IMR-90 (cell line): ENCODE results near the gene SPOUT1. TPM values are rescaled to one million over a fixed set of nuclear protein-coding genes. Genes with fewer than 3 reads are reported as not detected.
A peak's percentile ranks its signal among the peaks of the same experiment; 100 is the strongest.

ENCODE experiments used
- ATAC-seq: fragments of 200-7000 bp; cut with Tn5 transposase; 2 replicates; pipeline ENCODE4 v1.9.1; 2020; ENCODE audit warnings: low read depth, mild to moderate bottlenecking, moderate library complexity
- BruUV-seq: library from RNA; stranded (reverse); fragments of 400-500 nt; replicated peaks from 2 replicates; lab custom pipeline; 2021; lab: Mats Ljungman, UMichigan
- CTCF ChIA-PET: fragments of 300-600 bp; formaldehyde crosslinking; extraction: SDS; loops from one replicate; lab custom pipeline; 2021; ENCODE audit warnings: antibody characterized with exemption; lab: Yijun Ruan, JAX
- POLR2A ChIA-PET: fragments of 300-600 bp; sonication (Branson Sonifier 250); formaldehyde crosslinking; loops from one replicate; lab custom pipeline; 2022; ENCODE audit warnings: antibody characterized with exemption; ENCODE audit not compliant: unreplicated experiment; lab: Charles Lee
- DNase-seq: peaks from one replicate; pipeline ENCODE4 v3.0.0; 2013
- H2AFZ ChIP-seq: replicated peaks from 2 replicates; pipeline ENCODE3; 2013; ENCODE audit warnings: low read length, mild to moderate bottlenecking; ENCODE audit not compliant: poor library complexity
- H2AK5ac ChIP-seq: 2 replicates; pipeline ENCODE4 v1.6.1; 2013; ENCODE audit warnings: low read depth, low read length, inconsistent platforms
- H2AK9ac ChIP-seq: replicated peaks from 2 replicates; pipeline ENCODE3; 2013; ENCODE audit warnings: mild to moderate bottlenecking, low read depth, low read length, moderate library complexity; ENCODE audit not compliant: poor library complexity
- H2BK120ac ChIP-seq: 2 replicates; pipeline ENCODE4 v1.6.1; 2013; ENCODE audit warnings: low read depth, low read length, inconsistent platforms
- H2BK15ac ChIP-seq: 3 replicates; pipeline ENCODE4 v1.6.1; 2013; ENCODE audit warnings: low read depth, low read length, inconsistent platforms
- H2BK20ac ChIP-seq: 2 replicates; pipeline ENCODE4 v1.6.1; 2013; ENCODE audit warnings: low read depth, mild to moderate bottlenecking, inconsistent platforms, low read length, moderate library complexity
- H2BK5ac ChIP-seq: 2 replicates; pipeline ENCODE4 v1.6.1; 2013; ENCODE audit warnings: mild to moderate bottlenecking, low read depth, low read length, inconsistent platforms; ENCODE audit not compliant: poor library complexity, severe bottlenecking
- H3K14ac ChIP-seq: replicated peaks from 2 replicates; pipeline ENCODE4 v1.6.1; 2013; ENCODE audit warnings: low read depth, low read length, inconsistent platforms
- H3K18ac ChIP-seq: 2 replicates; pipeline ENCODE4 v1.6.1; 2013; ENCODE audit warnings: low read depth, low read length, control low read depth
- H3K23ac ChIP-seq: 2 replicates; pipeline ENCODE4 v1.6.1; 2013; ENCODE audit warnings: low read depth, low read length, inconsistent platforms
- H3K27ac ChIP-seq: 2 replicates; pipeline ENCODE4 v1.5.1; 2013; ENCODE audit warnings: mild to moderate bottlenecking, control low read depth, low read length; ENCODE audit not compliant: insufficient read depth
- H3K27me3 ChIP-seq: 2 replicates; pipeline ENCODE4 v1.6.1; 2013; ENCODE audit warnings: low read length; ENCODE audit not compliant: control insufficient read depth, insufficient read depth
- H3K36me3 ChIP-seq: 2 replicates; pipeline ENCODE4 v1.6.1; 2013; ENCODE audit warnings: low read length, mixed read lengths; ENCODE audit not compliant: control insufficient read depth, insufficient read depth
- H3K4ac ChIP-seq: 2 replicates; pipeline ENCODE4 v1.6.1; 2013; ENCODE audit warnings: low read depth, low read length, inconsistent platforms
- H3K4me1 ChIP-seq: 2 replicates; pipeline ENCODE4 v1.6.1; 2013; ENCODE audit warnings: low read length, mixed read lengths; ENCODE audit not compliant: control insufficient read depth, insufficient read depth
- H3K4me2 ChIP-seq: 2 replicates; pipeline ENCODE4 v1.6.1; 2013; ENCODE audit warnings: low read depth, mild to moderate bottlenecking, control low read depth, low read length, moderate library complexity
- H3K4me3 ChIP-seq: 2 replicates; pipeline ENCODE4 v1.5.1; 2013; ENCODE audit warnings: low read depth, mild to moderate bottlenecking, control low read depth, low read length, moderate library complexity; ENCODE audit not compliant: insufficient read depth
- H3K56ac ChIP-seq: 2 replicates; pipeline ENCODE4 v1.6.1; 2013; ENCODE audit warnings: low read length, inconsistent platforms; ENCODE audit not compliant: insufficient read depth; ENCODE audit errors: extremely low read depth
- H3K79me1 ChIP-seq, 2 experiments: 2 replicates each; pipeline ENCODE4 v1.6.1; 2013; ENCODE audit warnings: low read length in 2 of 2, inconsistent platforms in 1 of 2, low read depth in 1 of 2
- H3K9ac ChIP-seq: 2 replicates; pipeline ENCODE4 v1.6.1; 2013; ENCODE audit warnings: low read depth, low read length, control low read depth
- H3K9me1 ChIP-seq: 2 replicates; pipeline ENCODE4 v1.6.1; 2013; ENCODE audit warnings: low read length, inconsistent platforms; ENCODE audit not compliant: insufficient read depth
- H3K9me3 ChIP-seq: 2 replicates; pipeline ENCODE4 v1.6.1; 2013; ENCODE audit warnings: low read length; ENCODE audit not compliant: control insufficient read depth, insufficient read depth
- H4K20me1 ChIP-seq: 2 replicates; pipeline ENCODE4 v1.6.1; 2013; ENCODE audit warnings: low read length, inconsistent platforms; ENCODE audit not compliant: insufficient read depth
- H4K5ac ChIP-seq: 2 replicates; pipeline ENCODE4 v1.6.1; 2013; ENCODE audit warnings: mild to moderate bottlenecking, low read depth, low read length, control low read depth
- H4K8ac ChIP-seq, 2 experiments: 2 replicates each; pipeline ENCODE4 v1.6.1; 2013; ENCODE audit warnings: low read depth in 2 of 2, low read length in 2 of 2, control low read depth in 1 of 2, inconsistent platforms in 1 of 2
- H4K91ac ChIP-seq: 2 replicates; pipeline ENCODE4 v1.6.1; 2013; ENCODE audit warnings: low read depth, low read length, inconsistent platforms; ENCODE audit not compliant: insufficient read depth
- BHLHE40 ChIP-seq: fragments of 150-350 bp; IDR thresholded peaks from 2 replicates; pipeline ENCODE4 v1.6.1; 2016; ENCODE audit warnings: mild to moderate bottlenecking, low read depth, low read length
- CEBPB ChIP-seq: IDR thresholded peaks from 2 replicates; pipeline ENCODE4 v1.6.1; 2012; ENCODE audit warnings: low read depth, low read length, improper control_type of control experiment
- CHD1 ChIP-seq: IDR thresholded peaks from 2 replicates; pipeline ENCODE4 v1.6.1; 2012; ENCODE audit warnings: low read depth, low read length, improper control_type of control experiment
- FOS ChIP-seq: fragments of 150-350 bp; IDR thresholded peaks from 2 replicates; pipeline ENCODE4 v1.6.1; 2016; ENCODE audit warnings: low read depth, low read length
- MAFK ChIP-seq: IDR thresholded peaks from 2 replicates; pipeline ENCODE4 v1.6.1; 2012; ENCODE audit warnings: low read depth, low read length, improper control_type of control experiment
- MAZ ChIP-seq: IDR thresholded peaks from 2 replicates; pipeline ENCODE4 v1.6.1; 2012; ENCODE audit warnings: low read depth, mild to moderate bottlenecking, low read length, improper control_type of control experiment, moderate library complexity, borderline replicate concordance
- MXI1 ChIP-seq: IDR thresholded peaks from 2 replicates; pipeline ENCODE4 v1.6.1; 2012; ENCODE audit warnings: low read depth, mild to moderate bottlenecking, low read length, moderate library complexity, borderline replicate concordance
- NFE2L2 ChIP-seq: fragments of 150-350 bp; IDR thresholded peaks from 2 replicates; pipeline ENCODE4 v1.6.1; 2016; ENCODE audit warnings: low read depth, mild to moderate bottlenecking, low read length
- POLR2A ChIP-seq: IDR thresholded peaks from 2 replicates; pipeline ENCODE4 v1.6.1; 2012; ENCODE audit warnings: mild to moderate bottlenecking, low read depth, low read length
- RAD21 ChIP-seq: IDR thresholded peaks from 2 replicates; pipeline ENCODE4 v1.6.1; 2012; ENCODE audit warnings: low read length, improper control_type of control experiment
- RCOR1 ChIP-seq: IDR thresholded peaks from 2 replicates; pipeline ENCODE4 v1.6.1; 2012; ENCODE audit warnings: mild to moderate bottlenecking, low read length, improper control_type of control experiment; ENCODE audit not compliant: insufficient replicate concordance
- RFX5 ChIP-seq: IDR thresholded peaks from 2 replicates; pipeline ENCODE4 v1.8.0; 2012; ENCODE audit warnings: low read depth, mild to moderate bottlenecking, low read length, moderate library complexity
- SMC3 ChIP-seq: fragments of 150-350 bp; IDR thresholded peaks from 2 replicates; pipeline ENCODE4 v1.6.1; 2016; ENCODE audit warnings: low read depth, mild to moderate bottlenecking, antibody characterized with exemption, low read length, moderate library complexity
- WGBS, 2 experiments: methylation state at CpG; one replicate each; pipeline versions ENCODE4 v1.1.5 to v1.1.7; 2013; ENCODE audit warnings: missing lambda C conversion rate in 2 of 2; ENCODE audit not compliant: insufficient read length in 1 of 2; ENCODE audit errors: extremely low coverage in 2 of 2; 5-methylcytosine and 5-hydroxymethylcytosine counted together
- dilution Hi-C: fragments of 300-500 bp; cut with HindIII; formaldehyde crosslinking; loops from one replicate; pipeline ENCODE4 v1.14.3; 2018; ENCODE audit warnings: low sequenced_read_pairs; ENCODE audit not compliant: unreplicated experiment
- in situ Hi-C: fragments of 300-500 bp; cut with MboI; formaldehyde crosslinking; loops from 3 replicates; pipeline ENCODE4 v1.14.3; 2019; ENCODE audit warnings: low sequenced_read_pairs, inconsistent platforms, mixed read lengths
- intact Hi-C: fragments of 100-400 bp; cut with micrococcal nuclease; formaldehyde crosslinking; loops from 2 replicates; pipeline ENCODE4 v1.10.0; 2022
- polyA plus RNA-seq, 3 experiments: library from polyadenylated mRNA; depleted of rRNA; stranded (reverse); fragments of >200 nt; gene quantifications; 2 replicates each; pipeline ENCODE4 v1.2.3, GENCODE V29; 2012; ENCODE audit warnings: low replicate concordance in 1 of 3
- total RNA-seq: library from RNA; depleted of rRNA; stranded (reverse); fragments of >200 nt; gene quantifications from 2 replicates; pipeline ENCODE4 v1.2.3, GENCODE V29; 2012
- TF ChIP-seq, protein P1 (sequence below): conservative IDR thresholded peaks from 2 replicates; pipeline ENCODE4 v1.5.1; 2012; ENCODE audit warnings: mild to moderate bottlenecking, low read depth, low read length, improper control_type of control experiment
- TF ChIP-seq, protein P2 (sequence below): fragments of 150-350 bp; IDR thresholded peaks from 2 replicates; pipeline ENCODE4 v1.6.1; 2017; ENCODE audit warnings: mild to moderate bottlenecking, antibody characterized with exemption, low read length, low read depth
- TF ChIP-seq, protein P3 (sequence below): fragments of 150-350 bp; IDR thresholded peaks from 2 replicates; pipeline ENCODE4 v1.6.1; 2016; ENCODE audit warnings: low read depth, mild to moderate bottlenecking, low read length, moderate library complexity, borderline replicate concordance

The SPOUT1 gene
- total and polyA plus RNA-seq, 2 of the 4 experiments (the other 2 are of a cell fraction): 17.9 to 27.8 TPM

DNA sequence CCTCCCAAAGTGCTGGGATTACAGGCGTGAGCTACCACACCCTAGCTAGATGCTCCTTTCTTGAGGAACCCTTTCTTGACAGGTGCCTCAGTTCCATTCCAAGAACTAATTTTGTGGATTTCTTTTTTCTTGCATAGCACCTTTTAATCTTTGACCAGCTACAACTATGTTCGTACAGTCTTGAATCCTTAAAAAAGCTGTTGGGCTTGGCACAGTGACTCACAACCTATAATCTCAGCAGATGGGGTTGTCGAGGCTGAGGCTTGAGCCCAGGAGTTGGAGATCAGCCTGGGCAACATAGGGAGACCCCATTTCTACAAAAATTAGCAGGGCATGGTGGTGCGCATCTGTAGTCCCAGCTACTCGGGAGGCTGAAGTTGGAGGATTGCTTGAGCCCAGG lies 56.5 kb downstream of the SPOUT1 start:
- POLR2A ChIA-PET: no interaction called here
- BruUV-seq: no TSS peak
- Histone ChIP-seq H2AFZ (no peak overlapping the region), H2BK120ac (no peak overlapping the region), H2AK5ac (no peak overlapping the region), H3K4ac (no peak overlapping the region), H3K9me1 (peaks cover 7% of the 10 kb centered on the region; the same call in 1 of the 2 replicates), H3K18ac (no peak overlapping the region), H3K4me1 (peaks cover 5% of the 10 kb centered on the region), H3K4me3 (no peak overlapping the region), H3K27me3 (no peaks in the 10 kb centered on the region), H2AK9ac (no peak overlapping the region), H4K20me1 (peaks cover 3% of the 10 kb centered on the region; the same call in 1 of the 2 replicates), H2BK20ac (no peak overlapping the region), H3K14ac (no peak overlapping the region), H3K36me3 (no peaks in the 10 kb centered on the region), H3K9ac (no peak overlapping the region), H4K5ac (no peak overlapping the region), H3K56ac (no peak overlapping the region), H3K23ac (no peak overlapping the region), H2BK5ac (no peak overlapping the region), H4K8ac (peak overlapping the region in 1 of 2 experiments; percentile 96; a peak in 2 of 4 replicates), H3K9me3 (peaks cover 2% of the 10 kb centered on the region; the same call in 1 of the 2 replicates), H3K4me2 (no peak overlapping the region), H4K91ac (no peak overlapping the region), H2BK15ac (no peak overlapping the region), H3K79me1 (peaks cover 14 to 42% of the 10 kb centered on the region in 2 experiments), H3K27ac (no peak overlapping the region)
- DNase-seq: no peak
- in situ Hi-C loops (no loop called here), intact Hi-C loops (no loop called here), dilution Hi-C loops (no loop called here)
- no peak for ATAC-seq
- CTCF ChIA-PET: interaction anchor here (1.8 kb wide), 1 partner anchor 9 kb away, joined by 4 read pairs; no protein-coding TSS in a partner anchor
- 89% methylated on average over 3 of the region's 5 CpGs; no CpG with 5 or more reads in 1 of the 2 experiments for WGBS, 2 experiments
- TF ChIP-seq NFE2L2 (no peak), POLR2A (no peak), RAD21 (no peak), RCOR1 (no peak), BHLHE40 (no peak), MXI1 (no peak), MAZ (no peak), CEBPB (no peak), SMC3 (no peak), RFX5 (no peak), MAFK (no peak), FOS (no peak), CHD1 (no peak)
- TF ChIP-seq, protein P1, sequence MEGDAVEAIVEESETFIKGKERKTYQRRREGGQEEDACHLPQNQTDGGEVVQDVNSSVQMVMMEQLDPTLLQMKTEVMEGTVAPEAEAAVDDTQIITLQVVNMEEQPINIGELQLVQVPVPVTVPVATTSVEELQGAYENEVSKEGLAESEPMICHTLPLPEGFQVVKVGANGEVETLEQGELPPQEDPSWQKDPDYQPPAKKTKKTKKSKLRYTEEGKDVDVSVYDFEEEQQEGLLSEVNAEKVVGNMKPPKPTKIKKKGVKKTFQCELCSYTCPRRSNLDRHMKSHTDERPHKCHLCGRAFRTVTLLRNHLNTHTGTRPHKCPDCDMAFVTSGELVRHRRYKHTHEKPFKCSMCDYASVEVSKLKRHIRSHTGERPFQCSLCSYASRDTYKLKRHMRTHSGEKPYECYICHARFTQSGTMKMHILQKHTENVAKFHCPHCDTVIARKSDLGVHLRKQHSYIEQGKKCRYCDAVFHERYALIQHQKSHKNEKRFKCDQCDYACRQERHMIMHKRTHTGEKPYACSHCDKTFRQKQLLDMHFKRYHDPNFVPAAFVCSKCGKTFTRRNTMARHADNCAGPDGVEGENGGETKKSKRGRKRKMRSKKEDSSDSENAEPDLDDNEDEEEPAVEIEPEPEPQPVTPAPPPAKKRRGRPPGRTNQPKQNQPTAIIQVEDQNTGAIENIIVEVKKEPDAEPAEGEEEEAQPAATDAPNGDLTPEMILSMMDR: no peak
- TF ChIP-seq, protein P2, sequence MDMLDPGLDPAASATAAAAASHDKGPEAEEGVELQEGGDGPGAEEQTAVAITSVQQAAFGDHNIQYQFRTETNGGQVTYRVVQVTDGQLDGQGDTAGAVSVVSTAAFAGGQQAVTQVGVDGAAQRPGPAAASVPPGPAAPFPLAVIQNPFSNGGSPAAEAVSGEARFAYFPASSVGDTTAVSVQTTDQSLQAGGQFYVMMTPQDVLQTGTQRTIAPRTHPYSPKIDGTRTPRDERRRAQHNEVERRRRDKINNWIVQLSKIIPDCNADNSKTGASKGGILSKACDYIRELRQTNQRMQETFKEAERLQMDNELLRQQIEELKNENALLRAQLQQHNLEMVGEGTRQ: no peak
- TF ChIP-seq, protein P3, sequence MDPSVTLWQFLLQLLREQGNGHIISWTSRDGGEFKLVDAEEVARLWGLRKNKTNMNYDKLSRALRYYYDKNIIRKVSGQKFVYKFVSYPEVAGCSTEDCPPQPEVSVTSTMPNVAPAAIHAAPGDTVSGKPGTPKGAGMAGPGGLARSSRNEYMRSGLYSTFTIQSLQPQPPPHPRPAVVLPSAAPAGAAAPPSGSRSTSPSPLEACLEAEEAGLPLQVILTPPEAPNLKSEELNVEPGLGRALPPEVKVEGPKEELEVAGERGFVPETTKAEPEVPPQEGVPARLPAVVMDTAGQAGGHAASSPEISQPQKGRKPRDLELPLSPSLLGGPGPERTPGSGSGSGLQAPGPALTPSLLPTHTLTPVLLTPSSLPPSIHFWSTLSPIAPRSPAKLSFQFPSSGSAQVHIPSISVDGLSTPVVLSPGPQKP: no peak
